ENCODE data around the gene TECTB. TPM values are rescaled to one million over a fixed set of nuclear protein-coding genes. Genes with fewer than 3 reads are reported as not detected.

The TECTB gene
- total RNA-seq, 4 donors from 2014 or later = not detected

- Histone ChIP-seq H3K4me3 (no peak overlapping the region), H3K27me3 (no peaks in the 10 kb centered on the region), H3K9me3 (no peaks in the 10 kb centered on the region), H3K36me3 (no peaks in the 10 kb centered on the region), H3K4me1 (no peaks in the 10 kb centered on the region), H3K27ac (no peak overlapping the region)
- DNase-seq (ENCODE audit: low spot score in 2 of 2) = no peak
- 63 to 65% methylated on average over 5 of the region's 5 CpGs for WGBS, 2 donors
- TF ChIP-seq EP300 (IDR thresholded peaks at IDR 0.05) (no peak), POLR2A (IDR thresholded peaks at IDR 0.05) (no peak), CTCF (IDR thresholded peaks at IDR 0.05) (no peak)
Measured at GRCh38 chr10:112343056-112343806, 60.0 kb downstream of the TECTB start.

GRCh38 chr10:112344261-112344660 is 61.1 kb downstream of the TECTB start:
- Histone ChIP-seq H3K27me3 (no peaks in the 10 kb centered on the region), H3K4me1 (no peaks in the 10 kb centered on the region), H3K27ac (no peak overlapping the region), H3K4me3 (no peak overlapping the region), H3K36me3 (no peaks in the 10 kb centered on the region), H3K9me3 (no peaks in the 10 kb centered on the region)
- DNase-seq (ENCODE audit: low spot score in 2 of 2) = no peak
- no peak for TF ChIP-seq CTCF (IDR thresholded peaks at IDR 0.05)
- no peak for TF ChIP-seq POLR2A (IDR thresholded peaks at IDR 0.05)
- no peak for TF ChIP-seq EP300 (IDR thresholded peaks at IDR 0.05)
- WGBS, 2 donors = 74 to 75% methylated on average over 6 of the region's 6 CpGs

GRCh38 chr10:112345202-112345601 is 62.0 kb downstream of the TECTB start:
- TF ChIP-seq POLR2A (IDR thresholded peaks at IDR 0.05) = no peak
- TF ChIP-seq CTCF (IDR thresholded peaks at IDR 0.05) = no peak
- TF ChIP-seq EP300 (IDR thresholded peaks at IDR 0.05) = no peak
- H3K27ac ChIP-seq = no peak overlapping the region
- no peak for DNase-seq (ENCODE audit: low spot score in 2 of 2)
- no peaks in the 10 kb centered on the region for H3K36me3 ChIP-seq
- no peaks in the 10 kb centered on the region for H3K4me1 ChIP-seq
- no peaks in the 10 kb centered on the region for H3K27me3 ChIP-seq
- no peaks in the 10 kb centered on the region for H3K9me3 ChIP-seq
- 57 to 70% methylated on average over 3 of the region's 3 CpGs for WGBS, 2 donors
- H3K4me3 ChIP-seq = no peak overlapping the region

GRCh38 chr10:112345743-112346142 is 62.5 kb downstream of the TECTB start:
- Histone ChIP-seq H3K9me3 (no peaks in the 10 kb centered on the region), H3K27me3 (no peaks in the 10 kb centered on the region), H3K4me3 (no peak overlapping the region), H3K4me1 (no peaks in the 10 kb centered on the region), H3K36me3 (no peaks in the 10 kb centered on the region), H3K27ac (no peak overlapping the region)
- 85 to 89% methylated on average over 9 of the region's 9 CpGs for WGBS, 2 donors
- TF ChIP-seq POLR2A (IDR thresholded peaks at IDR 0.05) = no peak
- TF ChIP-seq CTCF (IDR thresholded peaks at IDR 0.05) = no peak
- TF ChIP-seq EP300 (IDR thresholded peaks at IDR 0.05) = no peak
- no peak for DNase-seq (ENCODE audit: low spot score in 2 of 2)

GRCh38 chr10:112346774-112347173 is 63.6 kb downstream of the TECTB start:
- TF ChIP-seq EP300 (IDR thresholded peaks at IDR 0.05) (no peak), CTCF (IDR thresholded peaks at IDR 0.05) (no peak)
- Histone ChIP-seq H3K27me3 (no peaks in the 10 kb centered on the region), H3K4me3 (no peak overlapping the region), H3K27ac (no peak overlapping the region), H3K36me3 (no peaks in the 10 kb centered on the region), H3K9me3 (no peaks in the 10 kb centered on the region), H3K4me1 (no peaks in the 10 kb centered on the region)
- DNase-seq (ENCODE audit: low spot score in 2 of 2) = no peak
- 89 to 91% methylated on average over 5 of the region's 5 CpGs for WGBS, 2 donors
